Metanephros (tissue), 1 donor: ENCODE data around the gene MFAP2. TPM values are rescaled to one million over a fixed set of nuclear protein-coding genes. Genes with fewer than 3 reads are reported as not detected.

Experiments used
- total RNA-seq: library from RNA; depleted of rRNA; stranded (reverse); fragments of >200 nt; gene quantifications from one replicate; pipeline ENCODE4 v1.2.3, GENCODE V29; 2014

The MFAP2 gene, protein sequence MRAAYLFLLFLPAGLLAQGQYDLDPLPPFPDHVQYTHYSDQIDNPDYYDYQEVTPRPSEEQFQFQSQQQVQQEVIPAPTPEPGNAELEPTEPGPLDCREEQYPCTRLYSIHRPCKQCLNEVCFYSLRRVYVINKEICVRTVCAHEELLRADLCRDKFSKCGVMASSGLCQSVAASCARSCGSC
- total RNA-seq, result 66.2 TPM

DNA sequence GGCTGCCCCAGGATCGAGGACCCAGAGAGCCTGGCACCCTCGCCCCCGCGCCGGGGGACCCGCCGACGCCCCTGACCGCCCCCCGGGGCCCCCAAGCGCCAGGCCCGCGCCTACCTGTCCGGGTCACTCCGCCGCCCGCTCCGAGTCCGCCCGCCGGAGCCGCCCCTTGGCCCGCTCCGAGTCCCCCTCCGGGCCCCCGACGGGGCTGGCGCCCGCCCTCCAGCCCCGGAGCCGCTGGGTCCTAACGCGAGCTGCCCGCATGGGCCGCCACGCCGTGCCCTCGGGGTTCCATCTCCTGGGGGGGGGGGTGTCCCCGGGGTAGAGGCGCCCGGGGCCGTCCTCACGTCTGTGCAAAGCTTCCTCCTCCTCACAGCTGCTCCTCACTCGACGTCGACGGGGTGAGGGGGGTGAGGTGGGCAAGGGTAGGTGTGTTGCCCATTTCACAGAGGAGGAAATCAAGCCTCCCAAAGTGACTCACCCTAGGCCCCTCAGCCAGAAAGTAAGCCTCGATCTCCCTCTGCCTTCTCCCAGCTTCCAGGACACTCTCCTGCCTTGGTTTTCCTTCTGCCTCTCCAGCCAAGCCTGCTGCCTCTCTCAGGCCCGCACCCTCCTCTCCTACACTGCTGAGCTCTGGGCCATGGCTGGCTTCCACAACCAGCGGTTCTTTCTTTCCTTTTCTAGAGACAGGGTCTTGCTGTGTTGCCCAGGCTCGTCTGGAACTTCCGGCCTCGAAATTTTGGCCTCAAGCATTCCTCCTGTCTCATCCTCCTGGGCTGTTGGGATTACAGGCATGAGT, at the start of gene MFAP2:
Gene MFAP2 (minus strand): TSS at position 148 of the 796 bp plus-strand sequence. CDS start 2,347 bp downstream, outside the sequence.

DNA sequence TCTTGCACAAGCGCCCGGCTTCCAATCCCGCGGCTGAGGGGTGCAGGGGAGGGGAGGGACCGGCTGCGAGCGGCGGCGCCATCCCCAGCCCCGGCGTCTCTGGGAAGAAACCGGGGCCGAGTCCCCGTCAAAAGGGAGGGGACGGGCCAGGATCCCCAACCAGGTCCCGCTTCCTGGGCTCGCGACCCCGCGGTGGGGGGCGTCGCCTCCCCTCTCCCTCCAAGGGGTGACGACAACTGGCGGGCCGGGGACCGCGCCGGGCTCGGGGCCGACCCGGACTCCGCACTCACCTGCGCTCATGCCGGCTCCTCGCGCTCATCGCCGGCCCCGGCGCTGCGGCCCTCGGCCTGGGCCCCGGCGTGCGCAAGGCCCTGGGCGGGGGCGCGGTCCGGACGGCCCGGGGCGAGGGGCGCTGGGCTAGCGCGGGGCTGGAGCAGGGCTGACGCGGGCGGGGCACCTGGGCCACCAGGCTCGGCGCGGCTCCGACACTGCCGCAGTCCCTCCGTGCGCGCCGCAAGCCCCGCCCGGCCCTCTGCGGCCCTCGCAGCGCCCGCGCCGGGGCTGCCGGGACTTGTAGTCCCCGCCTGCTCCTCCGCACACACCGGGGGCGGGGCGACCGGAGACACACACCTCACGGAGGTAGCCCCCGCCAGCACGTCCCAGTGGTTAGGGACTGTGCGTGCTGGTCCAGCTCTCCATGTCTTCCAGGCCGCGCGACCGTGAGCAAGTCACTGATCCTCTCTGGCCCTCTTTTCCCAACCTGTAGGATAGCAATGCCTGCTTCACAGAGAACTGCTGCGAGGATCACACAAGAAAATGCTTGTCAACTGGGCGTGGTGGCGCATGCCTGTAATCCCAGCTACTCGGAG, 31.3 kb upstream of the MFAP2 start, which contains the start of gene ATP13A2:
Gene ATP13A2 (minus strand): TSS at position 490 of the 869 bp plus-strand sequence. CDS start 190 bp downstream, at position 300.

Other genes with a start within 250 kb of the MFAP2 start
- gene RNU1-4, start 240.1 kb downstream of the MFAP2 start, total RNA-seq, result 7,909 TPM
- gene RNU1-2, start 84.6 kb downstream of the MFAP2 start, total RNA-seq, result 7,909 TPM
- gene CROCC, start 58.7 kb downstream of the MFAP2 start, total RNA-seq, result 31.6 TPM
- gene ATP13A2, start 31.3 kb upstream of the MFAP2 start, total RNA-seq, result 24.7 TPM
- gene SDHB, start 73.4 kb upstream of the MFAP2 start, total RNA-seq, result 89.6 TPM
- gene PADI2, start 138.8 kb upstream of the MFAP2 start, total RNA-seq, result 21.5 TPM
- gene PADI1, start 224.5 kb upstream of the MFAP2 start, total RNA-seq, result not detected